IPS DF 6.9 (cell line): ENCODE results near the gene PDE4A.
"Not testable (repeated sequence)": the region's sequence is repeated elsewhere in the genome, so short reads cannot be mapped to it uniquely, and the experiment has no call there.

Experiments used
- DNase-seq: peaks from one replicate; pipeline ENCODE4 v3.0.0-alpha.2; 2013; ENCODE audit warnings: low read depth, low spot score
- H3K27ac ChIP-seq: one replicate; pipeline ENCODE4 v1.5.1; 2013; ENCODE audit warnings: low read length, control low read depth
- H3K27me3 ChIP-seq: 2 replicates; pipeline ENCODE4 v1.6.1; 2013; ENCODE audit warnings: mild to moderate bottlenecking, low read length; ENCODE audit not compliant: control insufficient read depth, insufficient read depth
- H3K36me3 ChIP-seq: 2 replicates; pipeline ENCODE4 v1.6.1; 2013; ENCODE audit warnings: low read length; ENCODE audit not compliant: control insufficient read depth, insufficient read depth
- H3K4me1 ChIP-seq: 2 replicates; pipeline ENCODE4 v1.6.1; 2013; ENCODE audit warnings: low read length; ENCODE audit not compliant: control insufficient read depth, insufficient read depth
- H3K4me3 ChIP-seq: 2 replicates; pipeline ENCODE4 v1.5.1; 2013; ENCODE audit warnings: mild to moderate bottlenecking, low read length
- H3K9me3 ChIP-seq: 2 replicates; pipeline ENCODE4 v1.6.1; 2013; ENCODE audit warnings: low read length, inconsistent platforms; ENCODE audit not compliant: control insufficient read depth, insufficient read depth
- WGBS: extraction: QIAGEN DNeasy Blood & Tissue Kit; methylation state at CpG from one replicate; pipeline ENCODE4 v1.1.7; 2013; ENCODE audit warnings: mixed read lengths, missing lambda C conversion rate; ENCODE audit not compliant: insufficient read length, insufficient coverage; 5-methylcytosine and 5-hydroxymethylcytosine counted together

Gene PDE4A

GRCh38 chr19:10403137-10404021 lies 17.0 kb upstream of the PDE4A start, which contains the start of gene CDC37:
TSS of gene CDC37 (minus strand) at chr19:10403542. CDS start at chr19:10403479, 63 bp downstream.
- 0 out of 2 replicates have a peak, but pooled peaks cover 1% of the 10 kb centered on the region for H3K27me3 ChIP-seq
- H3K36me3 ChIP-seq, result no peaks in the 10 kb centered on the region
- no peaks in the 10 kb centered on the region for H3K9me3 ChIP-seq
- no peak within 1 kb of the TSS for H3K27ac ChIP-seq
- H3K4me1 ChIP-seq, result peaks cover 1% of the 10 kb centered on the region; the same call in 1 of the 2 replicates
- DNase-seq, result no peak
- peak within 1 kb of the TSS; percentile 98 for H3K4me3 ChIP-seq
- no CpG with 5 or more reads among the region's 69 CpGs for WGBS

- DNase-seq, result no peak
- Histone ChIP-seq H3K27me3 (0 out of 2 replicates have a peak, but pooled peaks cover 1% of the 10 kb centered on the region), H3K4me1 (peaks cover 1% of the 10 kb centered on the region; the same call in 1 of the 2 replicates), H3K9me3 (no peaks in the 10 kb centered on the region), H3K27ac (no peak overlapping the region), H3K36me3 (no peaks in the 10 kb centered on the region), H3K4me3 (peak overlapping the region; percentile 98; the same call in 1 of the 2 replicates)
- no CpG with 5 or more reads among the region's 43 CpGs for WGBS
Measured at GRCh38 chr19:10404888-10405820, 15.2 kb upstream of the PDE4A start.

- Histone ChIP-seq H3K4me3 (no peak overlapping the region), H3K9me3 (no peaks in the 10 kb centered on the region), H3K27ac (no peak overlapping the region), H3K27me3 (0 out of 2 replicates have a peak, but pooled peaks cover 1% of the 10 kb centered on the region), H3K36me3 (no peaks in the 10 kb centered on the region), H3K4me1 (peaks cover 1% of the 10 kb centered on the region; the same call in 1 of the 2 replicates)
- WGBS, result no CpG with 5 or more reads among the region's 6 CpGs
- no peak for DNase-seq
Measured at GRCh38 chr19:10406191-10406590, 14.1 kb upstream of the PDE4A start.

- no peak overlapping the region for H3K4me3 ChIP-seq
- H3K9me3 ChIP-seq, result no peaks in the 10 kb centered on the region
- H3K36me3 ChIP-seq, result no peaks in the 10 kb centered on the region
- H3K27ac ChIP-seq, result no peak overlapping the region
- H3K27me3 ChIP-seq, result 0 out of 2 replicates have a peak, but pooled peaks cover 1% of the 10 kb centered on the region
- no peak for DNase-seq
- peaks cover under 1% of the 10 kb centered on the region; the same call in 1 of the 2 replicates for H3K4me1 ChIP-seq
Measured at GRCh38 chr19:10407096-10407495, 13.2 kb upstream of the PDE4A start.

- H3K36me3 ChIP-seq, result no peaks in the 10 kb centered on the region
- H3K4me3 ChIP-seq, result no peak overlapping the region
- H3K4me1 ChIP-seq, result no peaks in the 10 kb centered on the region
- DNase-seq, result no peak
- H3K27me3 ChIP-seq, result 0 out of 2 replicates have a peak, but pooled peaks cover 1% of the 10 kb centered on the region
- H3K9me3 ChIP-seq, result no peaks in the 10 kb centered on the region
- no peak overlapping the region for H3K27ac ChIP-seq
- no CpG with 5 or more reads among the region's 18 CpGs for WGBS
Measured at GRCh38 chr19:10408511-10409283, 11.6 kb upstream of the PDE4A start.

- WGBS, result no CpG with 5 or more reads among the region's 5 CpGs
- H3K27ac ChIP-seq, H3K4me3 ChIP-seq, H3K4me1 ChIP-seq, H3K9me3 ChIP-seq, H3K36me3 ChIP-seq, DNase-seq, H3K27me3 ChIP-seq: not testable (repeated sequence)
Measured at GRCh38 chr19:10411224-10411623, 9.1 kb upstream of the PDE4A start.

GRCh38 chr19:10412257-10412977 lies 7.9 kb upstream of the PDE4A start:
- H3K36me3 ChIP-seq, result no peaks in the 10 kb centered on the region
- WGBS, result no CpG with 5 or more reads among the region's 13 CpGs
- no peaks in the 10 kb centered on the region for H3K9me3 ChIP-seq
- no peak overlapping the region for H3K27ac ChIP-seq
- no peak overlapping the region for H3K4me3 ChIP-seq
- H3K4me1 ChIP-seq, result peaks cover 1% of the 10 kb centered on the region
- H3K27me3 ChIP-seq, result no peaks in the 10 kb centered on the region; the same call in 1 of the 2 replicates
- no peak for DNase-seq

- no peak overlapping the region for H3K27ac ChIP-seq
- no peaks in the 10 kb centered on the region for H3K36me3 ChIP-seq
- H3K4me3 ChIP-seq, result peak overlapping the region; percentile 33; the same call in 1 of the 2 replicates
- peaks cover 11% of the 10 kb centered on the region for H3K4me1 ChIP-seq
- no peak for DNase-seq
- no peaks in the 10 kb centered on the region for H3K9me3 ChIP-seq
- H3K27me3 ChIP-seq, result peaks cover 12% of the 10 kb centered on the region; the same call in 1 of the 2 replicates
- no CpG with 5 or more reads among the region's 9 CpGs for WGBS
Measured at GRCh38 chr19:10416083-10416379, 4.3 kb upstream of the PDE4A start.

GRCh38 chr19:10416380-10417257 lies 3.7 kb upstream of the PDE4A start:
- no peak overlapping the region for H3K27ac ChIP-seq
- peaks cover 18% of the 10 kb centered on the region for H3K27me3 ChIP-seq
- no peaks in the 10 kb centered on the region for H3K36me3 ChIP-seq
- no CpG with 5 or more reads among the region's 67 CpGs for WGBS
- H3K9me3 ChIP-seq, result no peaks in the 10 kb centered on the region
- DNase-seq, result no peak
- H3K4me3 ChIP-seq, result peak overlapping the region; percentile 33; the same call in 1 of the 2 replicates
- H3K4me1 ChIP-seq, result peaks cover 11% of the 10 kb centered on the region
